ENCODE measurements around the gene C18orf32. TPM values are rescaled to one million over a fixed set of nuclear protein-coding genes. Genes with fewer than 3 reads are reported as not detected.
"Not testable (repeated sequence)": the region's sequence is repeated elsewhere in the genome, so short reads cannot be mapped to it uniquely, and the experiment has no call there.

The C18orf32 gene
- polyA plus RNA-seq, 1 donor = 23.8 TPM

GRCh38 chr18:49474935-49475334, 12.1 kb downstream of the C18orf32 start:
- DNase-seq = not testable (repeated sequence)

GRCh38 chr18:49473721-49474120, 13.3 kb downstream of the C18orf32 start:
- DNase-seq = no peak

GRCh38 chr18:49472459-49472858, 14.6 kb downstream of the C18orf32 start:
- DNase-seq = no peak

GRCh38 chr18:49471532-49471931, 15.5 kb downstream of the C18orf32 start:
- DNase-seq = no peak

GRCh38 chr18:49467599-49467998, 19.4 kb downstream of the C18orf32 start:
- DNase-seq = no peak

- DNase-seq = no peak
These were observed 19.9 kb downstream of the C18orf32 start for GRCh38 chr18:49467019-49467563.

- no peak for DNase-seq
These were observed 22.1 kb downstream of the C18orf32 start for GRCh38 chr18:49464718-49465598.

- no peak for DNase-seq
These were observed 25.4 kb downstream of the C18orf32 start for GRCh38 chr18:49461602-49461977.

- no peak for DNase-seq
These were observed 25.9 kb downstream of the C18orf32 start for GRCh38 chr18:49460976-49461601.

GRCh38 chr18:49459404-49460171, 27.4 kb downstream of the C18orf32 start:
- no peak for DNase-seq

GRCh38 chr18:49457616-49458015, 29.4 kb downstream of the C18orf32 start:
- no peak for DNase-seq

GRCh38 chr18:49456794-49457193, 30.2 kb downstream of the C18orf32 start:
- no peak for DNase-seq

GRCh38 chr18:49452534-49452933, 34.5 kb downstream of the C18orf32 start:
- DNase-seq = not testable (repeated sequence)

GRCh38 chr18:49447810-49448745, 39.0 kb downstream of the C18orf32 start:
- no peak for DNase-seq

GRCh38 chr18:49446481-49446880, 40.6 kb downstream of the C18orf32 start:
- no peak for DNase-seq

- DNase-seq = no peak
These were observed 42.5 kb downstream of the C18orf32 start for GRCh38 chr18:49444581-49444980.

- DNase-seq = no peak
These were observed 43.2 kb downstream of the C18orf32 start for GRCh38 chr18:49443837-49444236.

- no peak for DNase-seq
These were observed 45.6 kb downstream of the C18orf32 start for GRCh38 chr18:49441338-49441938.

- no peak for DNase-seq
These were observed 51.9 kb downstream of the C18orf32 start for GRCh38 chr18:49435170-49435569.

- no peak for DNase-seq
These were observed 54.4 kb downstream of the C18orf32 start for GRCh38 chr18:49432602-49433001.

Measured in left kidney (tissue), 2 donors.